K562 (cell line): Measurements from ENCODE around the gene ORMDL2.

Experiments
- ARID2 ChIP-seq: fragments of 450-650 bp; IDR thresholded peaks from 2 replicates; pipeline ENCODE4 v1.6.1; 2017; ENCODE audit warnings: antibody characterized with exemption, mild to moderate bottlenecking
- ATF1 ChIP-seq, 2 experiments: fragments of 450-650 bp in 1 of 2; IDR thresholded peaks; 2 replicates each; pipeline ENCODE4 v1.6.1; 2016; ENCODE audit warnings: missing compliant biosample characterization in 1 of 2, missing genetic modification characterization in 1 of 2
- MYC ChIP-seq, 2 experiments: fragments of 250-450 bp in 1 of 2; sonication (Bioruptor Pico) in 1 of 2; IDR thresholded peaks; 2 replicates each; pipeline versions ENCODE4 v1.5.1 to v1.6.1; 2012 to 2021; ENCODE audit warnings: low read depth in 2 of 2, borderline replicate concordance in 1 of 2, improper control_type of control experiment in 1 of 2, low read length in 1 of 2, mild to moderate bottlenecking in 1 of 2, moderate library complexity in 1 of 2
- NONO ChIP-seq, 2 experiments: fragments of 200-400 bp in 1 of 2; fragments of 450-650 bp in 1 of 2; formaldehyde crosslinking in 1 of 2; IDR thresholded peaks; 2 replicates each; pipeline ENCODE4 v1.6.1; 2017; ENCODE audit warnings: low read depth in 2 of 2, mild to moderate bottlenecking in 2 of 2, moderate library complexity in 2 of 2, low read length in 1 of 2
- POLR2H ChIP-seq: IDR thresholded peaks from 2 replicates; pipeline ENCODE4 v1.6.1; 2016; ENCODE audit warnings: missing genetic modification characterization, low read depth, mild to moderate bottlenecking, control low read depth, missing compliant biosample characterization, moderate library complexity
- RNF2 ChIP-seq: sonication (generic); IDR thresholded peaks from 2 replicates; pipeline ENCODE4 v1.6.1; 2016
- TAF15 ChIP-seq: fragments of 200-400 bp; formaldehyde crosslinking; IDR thresholded peaks from 2 replicates; pipeline ENCODE4 v1.6.1; 2017; ENCODE audit warnings: mild to moderate bottlenecking, low read depth, low read length, moderate library complexity
- TARDBP ChIP-seq: fragments of 450-650 bp; IDR thresholded peaks from 2 replicates; pipeline ENCODE4 v1.6.1; 2016
- TBL1XR1 ChIP-seq, 2 experiments: IDR thresholded peaks; 2 replicates each; pipeline ENCODE4 v1.6.1; 2012; ENCODE audit warnings: improper control_type of control experiment in 2 of 2, low read length in 2 of 2, mild to moderate bottlenecking in 1 of 2
- ZFX ChIP-seq: sonication (generic); formaldehyde crosslinking; IDR thresholded peaks from 2 replicates; pipeline ENCODE4 v1.8.0; 2022; ENCODE audit warnings: mild to moderate bottlenecking, missing genetic modification reagents, moderate library complexity
- ZNF830 ChIP-seq: fragments of 250-450 bp; sonication (Bioruptor Pico); IDR thresholded peaks from 2 replicates; pipeline ENCODE4 v1.5.0; 2021; ENCODE audit warnings: mild to moderate bottlenecking
- TF ChIP-seq, protein P1 (sequence below), 2 experiments: fragments of 450-650 bp; formaldehyde crosslinking in 1 of 2; IDR thresholded peaks; 2 replicates each; pipeline versions ENCODE4 v1.4.0 to v1.6.1; 2014 to 2020; ENCODE audit warnings: mild to moderate bottlenecking in 2 of 2, borderline replicate concordance in 1 of 2, low read depth in 1 of 2

GRCh38 chr12:55822228-55822627 lies 4.4 kb downstream of the ORMDL2 start:
- TF ChIP-seq NONO (IDR thresholded peaks at IDR 0.05; ENCODE audit: low read depth in 2 of 2, low read length in 1 of 2) (no peak), ATF1 (CRISPR knock-in tag; IDR thresholded peaks at IDR 0.05) (no peak), ATF1 (tag; IDR thresholded peaks at IDR 0.05) (no peak), RNF2 (no peak), ZFX (CRISPR knock-in tag) (no peak), TAF15 (no peak), ARID2 (no peak), TBL1XR1 (IDR thresholded peaks at IDR 0.05; ENCODE audit: low read length in 2 of 2) (no peak), ZNF830 (CRISPR knock-in tag) (no peak), POLR2H (no peak), MYC (IDR thresholded peaks at IDR 0.05; ENCODE audit: low read depth, low read length) (no peak), MYC (CRISPR knock-in tag; IDR thresholded peaks at IDR 0.05; ENCODE audit: borderline replicate concordance, low read depth) (no peak), TARDBP (no peak)
- TF ChIP-seq, protein P1, sequence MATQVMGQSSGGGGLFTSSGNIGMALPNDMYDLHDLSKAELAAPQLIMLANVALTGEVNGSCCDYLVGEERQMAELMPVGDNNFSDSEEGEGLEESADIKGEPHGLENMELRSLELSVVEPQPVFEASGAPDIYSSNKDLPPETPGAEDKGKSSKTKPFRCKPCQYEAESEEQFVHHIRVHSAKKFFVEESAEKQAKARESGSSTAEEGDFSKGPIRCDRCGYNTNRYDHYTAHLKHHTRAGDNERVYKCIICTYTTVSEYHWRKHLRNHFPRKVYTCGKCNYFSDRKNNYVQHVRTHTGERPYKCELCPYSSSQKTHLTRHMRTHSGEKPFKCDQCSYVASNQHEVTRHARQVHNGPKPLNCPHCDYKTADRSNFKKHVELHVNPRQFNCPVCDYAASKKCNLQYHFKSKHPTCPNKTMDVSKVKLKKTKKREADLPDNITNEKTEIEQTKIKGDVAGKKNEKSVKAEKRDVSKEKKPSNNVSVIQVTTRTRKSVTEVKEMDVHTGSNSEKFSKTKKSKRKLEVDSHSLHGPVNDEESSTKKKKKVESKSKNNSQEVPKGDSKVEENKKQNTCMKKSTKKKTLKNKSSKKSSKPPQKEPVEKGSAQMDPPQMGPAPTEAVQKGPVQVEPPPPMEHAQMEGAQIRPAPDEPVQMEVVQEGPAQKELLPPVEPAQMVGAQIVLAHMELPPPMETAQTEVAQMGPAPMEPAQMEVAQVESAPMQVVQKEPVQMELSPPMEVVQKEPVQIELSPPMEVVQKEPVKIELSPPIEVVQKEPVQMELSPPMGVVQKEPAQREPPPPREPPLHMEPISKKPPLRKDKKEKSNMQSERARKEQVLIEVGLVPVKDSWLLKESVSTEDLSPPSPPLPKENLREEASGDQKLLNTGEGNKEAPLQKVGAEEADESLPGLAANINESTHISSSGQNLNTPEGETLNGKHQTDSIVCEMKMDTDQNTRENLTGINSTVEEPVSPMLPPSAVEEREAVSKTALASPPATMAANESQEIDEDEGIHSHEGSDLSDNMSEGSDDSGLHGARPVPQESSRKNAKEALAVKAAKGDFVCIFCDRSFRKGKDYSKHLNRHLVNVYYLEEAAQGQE (IDR thresholded peaks at IDR 0.05; ENCODE audit: borderline replicate concordance) = no peak
- TF ChIP-seq, protein P1 (CRISPR knock-in tag; IDR thresholded peaks at IDR 0.05; ENCODE audit: low read depth) = no peak
